SK-N-SH (cell line): ENCODE results near the gene GLUL.

Source experiments
- EP300 ChIP-seq, 2 experiments: IDR thresholded peaks; 2 replicates each; pipeline versions ENCODE4 v1.4.0 to v1.6.1; 2012; ENCODE audit warnings: borderline replicate concordance in 1 of 2, low read depth in 1 of 2, low read length in 1 of 2
- EZH2phosphoT487 ChIP-seq: fragments of 200-600 bp; sonication (generic); IDR thresholded peaks from 2 replicates; pipeline ENCODE4 v1.6.1; 2017; ENCODE audit warnings: low read depth, mixed run types, mild to moderate bottlenecking, antibody characterized with exemption, moderate library complexity, borderline replicate concordance
- GABPA ChIP-seq: IDR thresholded peaks from 2 replicates; pipeline ENCODE4 v1.4.0; 2012; ENCODE audit warnings: low read depth, mild to moderate bottlenecking
- GATA2 ChIP-seq: sonication (generic); formaldehyde crosslinking; IDR thresholded peaks from 2 replicates; pipeline ENCODE4 v1.5.0; 2020; ENCODE audit warnings: mild to moderate bottlenecking, missing genetic modification reagents
- MAX ChIP-seq: IDR thresholded peaks from 2 replicates; pipeline ENCODE4 v1.4.0; 2012; ENCODE audit warnings: low read depth
- PBX3 ChIP-seq: IDR thresholded peaks from 2 replicates; pipeline ENCODE4; 2012
- REST ChIP-seq: IDR thresholded peaks from 2 replicates; pipeline ENCODE4 v1.6.1; 2012; ENCODE audit warnings: mild to moderate bottlenecking, low read depth, low read length, moderate library complexity
- SIN3A ChIP-seq: IDR thresholded peaks from 2 replicates; pipeline ENCODE4 v1.6.1; 2012; ENCODE audit warnings: low read depth, mild to moderate bottlenecking, low read length, moderate library complexity, borderline replicate concordance
- USF2 ChIP-seq: fragments of 150-350 bp; IDR thresholded peaks from 2 replicates; pipeline ENCODE4 v1.6.1; 2017; ENCODE audit warnings: antibody characterized with exemption, low read length, low read depth, borderline replicate concordance

- no peak for TF ChIP-seq EP300 (IDR thresholded peaks at IDR 0.05; ENCODE audit: borderline replicate concordance in 1 of 2, low read depth in 1 of 2, low read length in 1 of 2)
- TF ChIP-seq USF2, result no peak
- TF ChIP-seq GATA2, result no peak
- no peak for TF ChIP-seq MAX
- TF ChIP-seq GABPA, result no peak
- no peak for TF ChIP-seq PBX3
- no peak for TF ChIP-seq EZH2phosphoT487
- no peak for TF ChIP-seq REST
- no peak for TF ChIP-seq SIN3A
These were observed 2.6 kb upstream of the GLUL start for GRCh38 chr1:182394055-182394775.
